GM10266 (cell line): ENCODE results near the gene RBM20.

Source experiments
- DNase-seq: peaks from one replicate; pipeline ENCODE4 v3.0.0; 2012; ENCODE audit errors: extremely low spot score
- CTCF ChIP-seq: IDR thresholded peaks from 2 replicates; pipeline ENCODE4 v1.5.1; 2012; ENCODE audit warnings: mild to moderate bottlenecking, low read depth; ENCODE audit not compliant: control insufficient read depth, insufficient read depth; ENCODE audit errors: missing control alignments

RBM20 gene

GRCh38 chr10:110779489-110779888 is 135.4 kb downstream of the RBM20 start:
- no peak for TF ChIP-seq CTCF
- DNase-seq = no peak

- DNase-seq = no peak
- TF ChIP-seq CTCF = no peak
These were observed 136.6 kb downstream of the RBM20 start for GRCh38 chr10:110780704-110781103.

- no peak for DNase-seq
- TF ChIP-seq CTCF = no peak
These were observed 137.0 kb downstream of the RBM20 start for GRCh38 chr10:110781139-110781538.

- no peak for TF ChIP-seq CTCF
- no peak for DNase-seq
These were observed 138.5 kb downstream of the RBM20 start for GRCh38 chr10:110782616-110783015.

GRCh38 chr10:110783509-110784107 is 139.5 kb downstream of the RBM20 start:
- DNase-seq = no peak
- TF ChIP-seq CTCF = no peak

- no peak for TF ChIP-seq CTCF
- no peak for DNase-seq
These were observed 140.1 kb downstream of the RBM20 start for GRCh38 chr10:110784198-110784597.

- TF ChIP-seq CTCF = no peak
- no peak for DNase-seq
These were observed 142.0 kb downstream of the RBM20 start for GRCh38 chr10:110786172-110786571.
